Measurements from ENCODE around the gene ARGLU1. TPM values are rescaled to one million over a fixed set of nuclear protein-coding genes. Genes with fewer than 3 reads are reported as not detected.

ARGLU1 gene
- total RNA-seq, 1 donor from 2014 or later = 56.9 TPM

DNA sequence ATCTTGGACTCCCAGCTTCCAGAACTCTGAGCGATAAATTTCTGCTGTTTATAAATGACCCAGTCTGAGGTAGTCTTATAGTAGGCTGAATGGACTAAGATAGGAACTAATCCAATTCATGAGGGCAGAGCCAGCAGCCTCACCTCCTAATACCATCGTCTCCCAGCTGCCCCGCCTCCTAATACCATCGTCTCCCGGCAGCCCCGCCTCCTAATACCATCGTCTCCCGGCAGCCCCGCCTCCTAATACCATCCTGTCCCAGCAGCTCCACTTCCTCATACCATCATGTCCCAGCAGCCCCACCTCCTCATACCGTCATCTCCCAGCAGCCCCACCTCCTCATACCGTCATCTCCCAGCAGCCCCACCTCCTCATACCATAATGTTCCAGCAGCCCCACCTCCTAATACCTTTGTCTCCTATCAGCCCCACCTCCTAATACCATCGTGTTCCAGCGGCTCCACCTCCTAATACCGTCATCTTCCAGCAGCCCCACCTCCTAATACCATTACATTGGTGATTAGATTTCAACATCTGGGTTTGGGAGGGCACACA is 2.4 kb upstream of the ARGLU1 start:
- no peaks in the 10 kb centered on the region for H3K36me3 ChIP-seq (ENCODE audit: insufficient read depth, low read length)
- Mint-ChIP-seq H3K4me3 (ENCODE audit: unreplicated experiment) (no peak overlapping the region), H3K36me3 (ENCODE audit: low read depth, unreplicated experiment) (peaks cover 1% of the 10 kb centered on the region), H3K27me3 (ENCODE audit: low read depth, unreplicated experiment) (no peaks in the 10 kb centered on the region), H3K4me1 (ENCODE audit: low read depth, unreplicated experiment) (peaks cover under 1% of the 10 kb centered on the region), H3K27ac (ENCODE audit: unreplicated experiment) (peak overlapping the region; percentile 56), H3K9me3 (ENCODE audit: unreplicated experiment) (peaks cover 5% of the 10 kb centered on the region)
- H3K79me2 ChIP-seq (ENCODE audit: insufficient read depth, low read length) = peaks cover 26% of the 10 kb centered on the region
- H3K9me3 ChIP-seq (ENCODE audit: insufficient read depth, low read depth, low read length) = no peaks in the 10 kb centered on the region
- no peak for FAIRE-seq
- H4K20me1 ChIP-seq (ENCODE audit: insufficient read depth, low read length) = peaks cover 18% of the 10 kb centered on the region
- no peaks in the 10 kb centered on the region for H3K27me3 ChIP-seq (ENCODE audit: insufficient read depth, low read length)
- H3K4me1 ChIP-seq (ENCODE audit: insufficient read depth, low read length) = peaks cover 6% of the 10 kb centered on the region
- peak; percentile 72 for DNase-seq (ENCODE audit: low read depth)
- TF ChIP-seq EZH2 (IDR thresholded peaks at IDR 0.05; ENCODE audit: insufficient read depth, low read length) = no peak
- TF ChIP-seq, protein P1, sequence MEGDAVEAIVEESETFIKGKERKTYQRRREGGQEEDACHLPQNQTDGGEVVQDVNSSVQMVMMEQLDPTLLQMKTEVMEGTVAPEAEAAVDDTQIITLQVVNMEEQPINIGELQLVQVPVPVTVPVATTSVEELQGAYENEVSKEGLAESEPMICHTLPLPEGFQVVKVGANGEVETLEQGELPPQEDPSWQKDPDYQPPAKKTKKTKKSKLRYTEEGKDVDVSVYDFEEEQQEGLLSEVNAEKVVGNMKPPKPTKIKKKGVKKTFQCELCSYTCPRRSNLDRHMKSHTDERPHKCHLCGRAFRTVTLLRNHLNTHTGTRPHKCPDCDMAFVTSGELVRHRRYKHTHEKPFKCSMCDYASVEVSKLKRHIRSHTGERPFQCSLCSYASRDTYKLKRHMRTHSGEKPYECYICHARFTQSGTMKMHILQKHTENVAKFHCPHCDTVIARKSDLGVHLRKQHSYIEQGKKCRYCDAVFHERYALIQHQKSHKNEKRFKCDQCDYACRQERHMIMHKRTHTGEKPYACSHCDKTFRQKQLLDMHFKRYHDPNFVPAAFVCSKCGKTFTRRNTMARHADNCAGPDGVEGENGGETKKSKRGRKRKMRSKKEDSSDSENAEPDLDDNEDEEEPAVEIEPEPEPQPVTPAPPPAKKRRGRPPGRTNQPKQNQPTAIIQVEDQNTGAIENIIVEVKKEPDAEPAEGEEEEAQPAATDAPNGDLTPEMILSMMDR (IDR thresholded peaks at IDR 0.05; ENCODE audit: insufficient read depth, low read depth, low read length) = no peak
- no peak overlapping the region for H3K9ac ChIP-seq (ENCODE audit: low read length)
- H2AFZ ChIP-seq (ENCODE audit: low read depth, low read length) = no peak overlapping the region
- H3K4me2 ChIP-seq (ENCODE audit: low read length) = peak overlapping the region; percentile 44
- no peak overlapping the region for H3K27ac ChIP-seq (ENCODE audit: low read depth, low read length)
- no peak overlapping the region for H3K4me3 ChIP-seq (ENCODE audit: insufficient read depth, low read depth, low read length)

DNA sequence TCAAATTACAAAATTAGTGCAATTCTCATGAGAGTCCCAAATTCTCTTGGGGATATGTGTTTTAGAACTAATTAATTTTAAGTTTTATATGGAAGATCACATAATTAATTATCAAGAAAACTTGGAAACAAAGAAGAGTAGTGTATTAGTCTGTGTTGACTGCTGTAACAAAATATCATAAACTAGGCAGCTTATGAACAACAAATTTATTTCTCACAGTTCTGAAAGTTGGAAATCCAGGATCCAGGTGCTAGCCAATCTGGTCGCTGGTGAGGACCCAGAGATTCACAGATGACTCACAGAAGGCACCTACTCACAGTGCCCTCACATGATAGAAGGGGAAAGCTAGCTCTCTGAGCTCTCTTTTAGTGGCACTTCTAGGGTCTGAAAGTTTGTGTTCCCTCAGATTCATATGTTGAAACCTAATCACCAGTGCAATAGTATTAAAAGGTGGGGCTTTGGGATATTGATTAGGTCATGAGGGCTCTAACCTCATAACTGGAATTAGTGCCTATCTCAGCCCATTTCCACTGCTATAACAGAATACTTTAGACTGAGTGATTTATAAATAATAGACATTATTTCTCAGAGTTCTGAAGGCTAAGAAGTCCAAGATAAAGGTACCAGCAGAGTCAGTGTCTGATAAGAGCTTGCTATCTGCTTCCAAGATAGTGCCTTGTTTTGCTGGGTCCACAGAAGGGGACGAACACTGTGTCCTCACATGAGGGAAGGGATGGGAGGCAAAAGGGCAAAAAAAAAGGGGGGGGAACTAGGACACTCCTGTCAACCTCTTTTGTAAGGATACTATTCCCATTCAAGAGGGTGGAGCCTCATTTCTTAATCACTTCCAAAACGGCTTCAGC is 1.5 kb upstream of the ARGLU1 start:
- H3K27ac ChIP-seq (ENCODE audit: low read depth, low read length) = no peak overlapping the region
- peaks cover 35% of the 10 kb centered on the region for H3K79me2 ChIP-seq (ENCODE audit: insufficient read depth, low read length)
- H3K9me3 ChIP-seq (ENCODE audit: insufficient read depth, low read depth, low read length) = no peaks in the 10 kb centered on the region
- no peaks in the 10 kb centered on the region for H3K27me3 ChIP-seq (ENCODE audit: insufficient read depth, low read length)
- H3K36me3 ChIP-seq (ENCODE audit: insufficient read depth, low read length) = no peaks in the 10 kb centered on the region
- Mint-ChIP-seq H3K4me3 (ENCODE audit: unreplicated experiment) (no peak overlapping the region), H3K9me3 (ENCODE audit: unreplicated experiment) (peaks cover 5% of the 10 kb centered on the region), H3K4me1 (ENCODE audit: low read depth, unreplicated experiment) (peaks cover 10% of the 10 kb centered on the region), H3K27ac (ENCODE audit: unreplicated experiment) (peak overlapping the region; percentile 63), H3K36me3 (ENCODE audit: low read depth, unreplicated experiment) (peaks cover 1% of the 10 kb centered on the region), H3K27me3 (ENCODE audit: low read depth, unreplicated experiment) (no peaks in the 10 kb centered on the region)
- TF ChIP-seq, protein P1 (IDR thresholded peaks at IDR 0.05; ENCODE audit: insufficient read depth, low read depth, low read length) = no peak
- TF ChIP-seq EZH2 (IDR thresholded peaks at IDR 0.05; ENCODE audit: insufficient read depth, low read length) = no peak
- no peak overlapping the region for H3K9ac ChIP-seq (ENCODE audit: low read length)
- no peak for FAIRE-seq
- H3K4me3 ChIP-seq (ENCODE audit: insufficient read depth, low read depth, low read length) = no peak overlapping the region
- peaks cover 27% of the 10 kb centered on the region for H4K20me1 ChIP-seq (ENCODE audit: insufficient read depth, low read length)
- DNase-seq (ENCODE audit: low read depth) = no peak
- peaks cover 11% of the 10 kb centered on the region for H3K4me1 ChIP-seq (ENCODE audit: insufficient read depth, low read length)
- H3K4me2 ChIP-seq (ENCODE audit: low read length) = peak overlapping the region; percentile 44
- H2AFZ ChIP-seq (ENCODE audit: low read depth, low read length) = no peak overlapping the region
